GM12892 (cell line): Measurements from ENCODE around the gene MAP3K1.

Source experiments
- POLR2A ChIP-seq: IDR thresholded peaks from 2 replicates; pipeline ENCODE4 v1.6.1; 2011; ENCODE audit warnings: low read depth, low read length, control low read depth
- TAF1 ChIP-seq: IDR thresholded peaks from 2 replicates; pipeline ENCODE4 v1.6.1; 2011; ENCODE audit warnings: low read depth, mild to moderate bottlenecking, control low read depth, low read length, borderline replicate concordance

- TF ChIP-seq TAF1 (no peak), POLR2A (no peak)
These were observed 42.6 kb upstream of the MAP3K1 start for GRCh38 chr5:56772767-56773166.
